Esophagus muscularis mucosa (tissue), 4 donors: ENCODE data around the gene CHRNA4.

Source experiments
- CTCF ChIP-seq, 3 experiments: fragments of 200-600 bp in 2 of 3; fragments of 450-650 bp in 1 of 3; sonication (generic) in 2 of 3; IDR thresholded peaks; one replicate each; pipeline ENCODE4 v1.5.1; 2017 to 2019; ENCODE audit warnings: antibody characterized with exemption in 3 of 3, mild to moderate bottlenecking in 2 of 3, moderate library complexity in 1 of 3
- EP300 ChIP-seq: sonication (generic); formaldehyde crosslinking; IDR thresholded peaks from one replicate; pipeline ENCODE4 v1.6.1; 2017; ENCODE audit warnings: antibody characterized with exemption
- POLR2A ChIP-seq: fragments of 450-650 bp; IDR thresholded peaks from one replicate; pipeline ENCODE4 v1.6.1; 2017; ENCODE audit warnings: antibody characterized with exemption, moderate library complexity, mild to moderate bottlenecking, low read depth
- POLR2AphosphoS5 ChIP-seq, 2 donors: sonication (generic); formaldehyde crosslinking; IDR thresholded peaks; one replicate each; pipeline ENCODE4 v1.6.1; 2017; ENCODE audit warnings: antibody characterized with exemption in 2 of 2

DNA sequence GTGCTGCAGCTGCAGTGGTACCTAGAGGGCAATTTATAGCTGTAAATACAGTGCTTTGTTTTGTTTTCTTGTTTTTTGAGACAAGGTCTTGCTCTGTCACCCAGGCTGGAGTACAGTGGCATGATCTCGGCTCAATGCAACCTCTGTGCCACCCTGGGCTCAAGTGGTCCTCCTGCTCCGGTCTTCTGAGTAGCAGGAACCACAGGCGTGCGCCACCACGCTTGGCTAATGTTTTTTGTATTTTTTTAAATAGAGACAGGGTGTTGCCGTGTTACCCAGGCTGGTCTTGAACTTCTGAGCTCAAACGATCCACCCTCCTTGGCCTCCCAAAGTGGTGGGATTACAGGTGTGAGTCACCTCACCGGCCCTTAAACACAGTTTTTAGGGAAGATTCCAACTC, 26.8 kb downstream of the CHRNA4 start:
- TF ChIP-seq CTCF (IDR thresholded peaks at IDR 0.05) (no peak), EP300 (no peak), POLR2AphosphoS5 (IDR thresholded peaks at IDR 0.05) (no peak), POLR2A (no peak)
